ENCODE data around the gene SNRPA1. TPM values are rescaled to one million over a fixed set of nuclear protein-coding genes. Genes with fewer than 3 reads are reported as not detected.
A peak's percentile ranks its signal among the peaks of the same experiment; 100 is the strongest.

SNRPA1 gene
- total and polyA plus RNA-seq, 9 of the 15 experiments (the other 6 are each of a cell fraction or from before 2014, with no cell fraction given), result 62.7 to 245 (median 189) TPM

- TF ChIP-seq TSHZ1 (CRISPR knock-in tag; IDR thresholded peaks at IDR 0.05) (no peak), KLF6 (CRISPR knock-in tag; IDR thresholded peaks at IDR 0.05; ENCODE audit: borderline replicate concordance) (no peak), SIX5 (IDR thresholded peaks at IDR 0.05; ENCODE audit: borderline replicate concordance in 1 of 2, insufficient read depth in 1 of 2, low read depth in 1 of 2, low read length in 2 of 2) (peak in 1 of 2 experiments; percentile 5; a peak in 1 of 4 replicates), NFXL1 (CRISPR knock-in tag; IDR thresholded peaks at IDR 0.05) (no peak), MTA2 (IDR thresholded peaks at IDR 0.05; ENCODE audit: low read depth) (no peak), MEF2A (IDR thresholded peaks at IDR 0.05; ENCODE audit: control insufficient read depth, low read depth, low read length) (no peak), USF2 (CRISPR knock-in tag; IDR thresholded peaks at IDR 0.05) (no peak), ZNF146 (CRISPR knock-in tag; IDR thresholded peaks at IDR 0.05; ENCODE audit: unreplicated experiment) (no peak), MAFK (IDR thresholded peaks at IDR 0.05; ENCODE audit: low read length) (peak; percentile 13; the same call in 1 of the 2 replicates)
- TF ChIP-seq, protein P1, sequence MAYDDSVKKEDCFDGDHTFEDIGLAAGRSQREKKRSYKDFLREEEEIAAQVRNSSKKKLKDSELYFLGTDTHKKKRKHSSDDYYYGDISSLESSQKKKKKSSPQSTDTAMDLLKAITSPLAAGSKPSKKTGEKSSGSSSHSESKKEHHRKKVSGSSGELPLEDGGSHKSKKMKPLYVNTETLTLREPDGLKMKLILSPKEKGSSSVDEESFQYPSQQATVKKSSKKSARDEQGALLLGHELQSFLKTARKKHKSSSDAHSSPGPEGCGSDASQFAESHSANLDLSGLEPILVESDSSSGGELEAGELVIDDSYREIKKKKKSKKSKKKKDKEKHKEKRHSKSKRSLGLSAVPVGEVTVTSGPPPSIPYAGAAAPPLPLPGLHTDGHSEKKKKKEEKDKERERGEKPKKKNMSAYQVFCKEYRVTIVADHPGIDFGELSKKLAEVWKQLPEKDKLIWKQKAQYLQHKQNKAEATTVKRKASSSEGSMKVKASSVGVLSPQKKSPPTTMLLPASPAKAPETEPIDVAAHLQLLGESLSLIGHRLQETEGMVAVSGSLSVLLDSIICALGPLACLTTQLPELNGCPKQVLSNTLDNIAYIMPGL (CRISPR knock-in tag; IDR thresholded peaks at IDR 0.05), result peak; percentile 86
- TF ChIP-seq, protein P2, sequence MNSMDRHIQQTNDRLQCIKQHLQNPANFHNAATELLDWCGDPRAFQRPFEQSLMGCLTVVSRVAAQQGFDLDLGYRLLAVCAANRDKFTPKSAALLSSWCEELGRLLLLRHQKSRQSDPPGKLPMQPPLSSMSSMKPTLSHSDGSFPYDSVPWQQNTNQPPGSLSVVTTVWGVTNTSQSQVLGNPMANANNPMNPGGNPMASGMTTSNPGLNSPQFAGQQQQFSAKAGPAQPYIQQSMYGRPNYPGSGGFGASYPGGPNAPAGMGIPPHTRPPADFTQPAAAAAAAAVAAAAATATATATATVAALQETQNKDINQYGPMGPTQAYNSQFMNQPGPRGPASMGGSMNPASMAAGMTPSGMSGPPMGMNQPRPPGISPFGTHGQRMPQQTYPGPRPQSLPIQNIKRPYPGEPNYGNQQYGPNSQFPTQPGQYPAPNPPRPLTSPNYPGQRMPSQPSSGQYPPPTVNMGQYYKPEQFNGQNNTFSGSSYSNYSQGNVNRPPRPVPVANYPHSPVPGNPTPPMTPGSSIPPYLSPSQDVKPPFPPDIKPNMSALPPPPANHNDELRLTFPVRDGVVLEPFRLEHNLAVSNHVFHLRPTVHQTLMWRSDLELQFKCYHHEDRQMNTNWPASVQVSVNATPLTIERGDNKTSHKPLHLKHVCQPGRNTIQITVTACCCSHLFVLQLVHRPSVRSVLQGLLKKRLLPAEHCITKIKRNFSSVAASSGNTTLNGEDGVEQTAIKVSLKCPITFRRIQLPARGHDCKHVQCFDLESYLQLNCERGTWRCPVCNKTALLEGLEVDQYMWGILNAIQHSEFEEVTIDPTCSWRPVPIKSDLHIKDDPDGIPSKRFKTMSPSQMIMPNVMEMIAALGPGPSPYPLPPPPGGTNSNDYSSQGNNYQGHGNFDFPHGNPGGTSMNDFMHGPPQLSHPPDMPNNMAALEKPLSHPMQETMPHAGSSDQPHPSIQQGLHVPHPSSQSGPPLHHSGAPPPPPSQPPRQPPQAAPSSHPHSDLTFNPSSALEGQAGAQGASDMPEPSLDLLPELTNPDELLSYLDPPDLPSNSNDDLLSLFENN (IDR thresholded peaks at IDR 0.05; ENCODE audit: low read depth in 2 of 2, low read length in 2 of 2), result peak; percentile 45 to 96; a peak in 3 of 4 replicates
- TF ChIP-seq, protein P3, sequence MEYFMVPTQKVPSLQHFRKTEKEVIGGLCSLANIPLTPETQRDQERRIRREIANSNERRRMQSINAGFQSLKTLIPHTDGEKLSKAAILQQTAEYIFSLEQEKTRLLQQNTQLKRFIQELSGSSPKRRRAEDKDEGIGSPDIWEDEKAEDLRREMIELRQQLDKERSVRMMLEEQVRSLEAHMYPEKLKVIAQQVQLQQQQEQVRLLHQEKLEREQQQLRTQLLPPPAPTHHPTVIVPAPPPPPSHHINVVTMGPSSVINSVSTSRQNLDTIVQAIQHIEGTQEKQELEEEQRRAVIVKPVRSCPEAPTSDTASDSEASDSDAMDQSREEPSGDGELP (CRISPR knock-in tag; IDR thresholded peaks at IDR 0.05; ENCODE audit: borderline replicate concordance), result peak; percentile 87; the same call in 1 of the 2 replicates
Measured at GRCh38 chr15:101294731-101295606, at the start of gene SNRPA1 (continued).

All from K562 (cell line).